ENCODE data around the gene HTR5A.

HTR5A gene

GRCh38 chr7:155073922-155074321 is 3.8 kb downstream of the HTR5A start:
- no peak overlapping the region for H3K27ac ChIP-seq (ENCODE audit: low read depth, low read length)
- H3K4me1 ChIP-seq (ENCODE audit: control insufficient read depth in 5 of 5, insufficient read depth in 5 of 5, low read length in 5 of 5) = peaks cover 0 to 5% (median 0%) of the 10 kb centered on the region in 5 donors
- H3K9ac ChIP-seq (ENCODE audit: low read length in 5 of 5) = no peak overlapping the region
- peaks cover 3 to 10% (median 10%) of the 10 kb centered on the region in 5 donors for H3K27me3 ChIP-seq (ENCODE audit: control insufficient read depth in 5 of 5, insufficient read depth in 4 of 5, low read length in 5 of 5)
- H3K36me3 ChIP-seq (ENCODE audit: control insufficient read depth in 5 of 5, insufficient read depth in 5 of 5, low read length in 5 of 5) = no peaks in the 10 kb centered on the region
- no peaks in the 10 kb centered on the region for H3K9me3 ChIP-seq (ENCODE audit: control insufficient read depth in 5 of 5, low read length in 5 of 5)
- no peak overlapping the region for H3K4me3 ChIP-seq (ENCODE audit: low read depth in 1 of 5, low read length in 5 of 5)

- Histone ChIP-seq H3K27me3 (ENCODE audit: control insufficient read depth in 5 of 5, insufficient read depth in 4 of 5, low read length in 5 of 5) (peaks cover 0 to 9% (median 2%) of the 10 kb centered on the region in 5 donors), H3K27ac (ENCODE audit: low read depth, low read length) (no peak overlapping the region), H3K36me3 (ENCODE audit: control insufficient read depth in 5 of 5, insufficient read depth in 5 of 5, low read length in 5 of 5) (no peaks in the 10 kb centered on the region), H3K4me3 (ENCODE audit: low read depth in 1 of 5, low read length in 5 of 5) (no peak overlapping the region), H3K4me1 (ENCODE audit: control insufficient read depth in 5 of 5, insufficient read depth in 5 of 5, low read length in 5 of 5) (no peaks in the 10 kb centered on the region), H3K9ac (ENCODE audit: low read length in 5 of 5) (no peak overlapping the region), H3K9me3 (ENCODE audit: control insufficient read depth in 5 of 5, low read length in 5 of 5) (peaks cover 0 to 3% (median 0%) of the 10 kb centered on the region in 5 donors)
Observed at GRCh38 chr7:155084021-155084420, 13.9 kb downstream of the HTR5A start.

GRCh38 chr7:155084969-155085368 is 14.8 kb downstream of the HTR5A start:
- H3K4me3 ChIP-seq (ENCODE audit: low read depth in 1 of 5, low read length in 5 of 5) = no peak overlapping the region
- H3K27me3 ChIP-seq (ENCODE audit: control insufficient read depth in 5 of 5, insufficient read depth in 4 of 5, low read length in 5 of 5) = peaks cover 0 to 9% (median 2%) of the 10 kb centered on the region in 5 donors
- no peaks in the 10 kb centered on the region for H3K4me1 ChIP-seq (ENCODE audit: control insufficient read depth in 5 of 5, insufficient read depth in 5 of 5, low read length in 5 of 5)
- H3K27ac ChIP-seq (ENCODE audit: low read depth, low read length) = no peak overlapping the region
- peaks cover 0 to 3% (median 0%) of the 10 kb centered on the region in 5 donors for H3K9me3 ChIP-seq (ENCODE audit: control insufficient read depth in 5 of 5, low read length in 5 of 5)
- H3K9ac ChIP-seq (ENCODE audit: low read length in 5 of 5) = no peak overlapping the region
- H3K36me3 ChIP-seq (ENCODE audit: control insufficient read depth in 5 of 5, insufficient read depth in 5 of 5, low read length in 5 of 5) = no peaks in the 10 kb centered on the region

- Histone ChIP-seq H3K4me3 (ENCODE audit: low read depth in 1 of 5, low read length in 5 of 5) (no peak overlapping the region), H3K36me3 (ENCODE audit: control insufficient read depth in 5 of 5, insufficient read depth in 5 of 5, low read length in 5 of 5) (no peaks in the 10 kb centered on the region), H3K9ac (ENCODE audit: low read length in 5 of 5) (no peak overlapping the region), H3K27me3 (ENCODE audit: control insufficient read depth in 5 of 5, insufficient read depth in 4 of 5, low read length in 5 of 5) (peaks cover 0 to 6% (median 5%) of the 10 kb centered on the region in 5 donors), H3K4me1 (ENCODE audit: control insufficient read depth in 5 of 5, insufficient read depth in 5 of 5, low read length in 5 of 5) (no peaks in the 10 kb centered on the region), H3K27ac (ENCODE audit: low read depth, low read length) (no peak overlapping the region), H3K9me3 (ENCODE audit: control insufficient read depth in 5 of 5, low read length in 5 of 5) (no peaks in the 10 kb centered on the region)
Observed at GRCh38 chr7:155090684-155091083, 20.6 kb downstream of the HTR5A start.

GRCh38 chr7:155093596-155093995 is 23.5 kb downstream of the HTR5A start:
- Histone ChIP-seq H3K4me3 (ENCODE audit: low read depth in 1 of 5, low read length in 5 of 5) (no peak overlapping the region), H3K9me3 (ENCODE audit: control insufficient read depth in 5 of 5, low read length in 5 of 5) (peaks cover 0 to 4% (median 0%) of the 10 kb centered on the region in 5 donors), H3K27me3 (ENCODE audit: control insufficient read depth in 5 of 5, insufficient read depth in 4 of 5, low read length in 5 of 5) (peaks cover 0 to 6% (median under 1%) of the 10 kb centered on the region in 5 donors), H3K27ac (ENCODE audit: low read depth, low read length) (no peak overlapping the region), H3K4me1 (ENCODE audit: control insufficient read depth in 5 of 5, insufficient read depth in 5 of 5, low read length in 5 of 5) (no peaks in the 10 kb centered on the region), H3K9ac (ENCODE audit: low read length in 5 of 5) (no peak overlapping the region), H3K36me3 (ENCODE audit: control insufficient read depth in 5 of 5, insufficient read depth in 5 of 5, low read length in 5 of 5) (no peaks in the 10 kb centered on the region)

GRCh38 chr7:155094636-155095135 is 24.6 kb downstream of the HTR5A start:
- H3K4me1 ChIP-seq (ENCODE audit: control insufficient read depth in 5 of 5, insufficient read depth in 5 of 5, low read length in 5 of 5) = no peaks in the 10 kb centered on the region
- no peak overlapping the region for H3K27ac ChIP-seq (ENCODE audit: low read depth, low read length)
- H3K9ac ChIP-seq (ENCODE audit: low read length in 5 of 5) = no peak overlapping the region
- peaks cover 0 to 6% (median 3%) of the 10 kb centered on the region in 5 donors for H3K27me3 ChIP-seq (ENCODE audit: control insufficient read depth in 5 of 5, insufficient read depth in 4 of 5, low read length in 5 of 5)
- H3K4me3 ChIP-seq (ENCODE audit: low read depth in 1 of 5, low read length in 5 of 5) = no peak overlapping the region
- no peaks in the 10 kb centered on the region for H3K36me3 ChIP-seq (ENCODE audit: control insufficient read depth in 5 of 5, insufficient read depth in 5 of 5, low read length in 5 of 5)
- peaks cover 0 to 4% (median 0%) of the 10 kb centered on the region in 5 donors for H3K9me3 ChIP-seq (ENCODE audit: control insufficient read depth in 5 of 5, low read length in 5 of 5)

- Histone ChIP-seq H3K4me1 (ENCODE audit: control insufficient read depth in 5 of 5, insufficient read depth in 5 of 5, low read length in 5 of 5) (no peaks in the 10 kb centered on the region), H3K27ac (ENCODE audit: low read depth, low read length) (no peak overlapping the region), H3K9me3 (ENCODE audit: control insufficient read depth in 5 of 5, low read length in 5 of 5) (peaks cover 0 to 4% (median 0%) of the 10 kb centered on the region in 5 donors), H3K36me3 (ENCODE audit: control insufficient read depth in 5 of 5, insufficient read depth in 5 of 5, low read length in 5 of 5) (no peaks in the 10 kb centered on the region), H3K9ac (ENCODE audit: low read length in 5 of 5) (no peak overlapping the region), H3K27me3 (ENCODE audit: control insufficient read depth in 5 of 5, insufficient read depth in 4 of 5, low read length in 5 of 5) (peaks cover 0 to 6% (median 3%) of the 10 kb centered on the region in 5 donors), H3K4me3 (ENCODE audit: low read depth in 1 of 5, low read length in 5 of 5) (no peak overlapping the region)
Observed at GRCh38 chr7:155097338-155097737, 27.2 kb downstream of the HTR5A start.

- Histone ChIP-seq H3K4me1 (ENCODE audit: control insufficient read depth in 5 of 5, insufficient read depth in 5 of 5, low read length in 5 of 5) (peaks cover 0 to 6% (median 0%) of the 10 kb centered on the region in 5 donors), H3K27me3 (ENCODE audit: control insufficient read depth in 5 of 5, insufficient read depth in 4 of 5, low read length in 5 of 5) (peaks cover 3 to 21% (median 9%) of the 10 kb centered on the region in 5 donors), H3K27ac (ENCODE audit: low read depth, low read length) (no peak overlapping the region), H3K4me3 (ENCODE audit: low read depth in 1 of 5, low read length in 5 of 5) (no peak overlapping the region), H3K36me3 (ENCODE audit: control insufficient read depth in 5 of 5, insufficient read depth in 5 of 5, low read length in 5 of 5) (no peaks in the 10 kb centered on the region), H3K9me3 (ENCODE audit: control insufficient read depth in 5 of 5, low read length in 5 of 5) (no peaks in the 10 kb centered on the region), H3K9ac (ENCODE audit: low read length in 5 of 5) (no peak overlapping the region)
Observed at GRCh38 chr7:155103839-155104238, 33.7 kb downstream of the HTR5A start.

- H3K27me3 ChIP-seq (ENCODE audit: control insufficient read depth in 5 of 5, insufficient read depth in 4 of 5, low read length in 5 of 5) = peaks cover 7 to 22% (median 9%) of the 10 kb centered on the region in 5 donors
- no peaks in the 10 kb centered on the region for H3K9me3 ChIP-seq (ENCODE audit: control insufficient read depth in 5 of 5, low read length in 5 of 5)
- no peak overlapping the region for H3K4me3 ChIP-seq (ENCODE audit: low read depth in 1 of 5, low read length in 5 of 5)
- no peaks in the 10 kb centered on the region for H3K36me3 ChIP-seq (ENCODE audit: control insufficient read depth in 5 of 5, insufficient read depth in 5 of 5, low read length in 5 of 5)
- H3K9ac ChIP-seq (ENCODE audit: low read length in 5 of 5) = no peak overlapping the region
- H3K4me1 ChIP-seq (ENCODE audit: control insufficient read depth in 5 of 5, insufficient read depth in 5 of 5, low read length in 5 of 5) = peaks cover 0 to 6% (median 0%) of the 10 kb centered on the region in 5 donors
- no peak overlapping the region for H3K27ac ChIP-seq (ENCODE audit: low read depth, low read length)
Observed at GRCh38 chr7:155104913-155105312, 34.8 kb downstream of the HTR5A start.

- no peaks in the 10 kb centered on the region for H3K36me3 ChIP-seq (ENCODE audit: control insufficient read depth in 5 of 5, insufficient read depth in 5 of 5, low read length in 5 of 5)
- peaks cover 10 to 31% (median 16%) of the 10 kb centered on the region in 5 donors for H3K27me3 ChIP-seq (ENCODE audit: control insufficient read depth in 5 of 5, insufficient read depth in 4 of 5, low read length in 5 of 5)
- no peak overlapping the region for H3K9ac ChIP-seq (ENCODE audit: low read length in 5 of 5)
- H3K4me3 ChIP-seq (ENCODE audit: low read depth in 1 of 5, low read length in 5 of 5) = no peak overlapping the region
- H3K27ac ChIP-seq (ENCODE audit: low read depth, low read length) = no peak overlapping the region
- H3K4me1 ChIP-seq (ENCODE audit: control insufficient read depth in 5 of 5, insufficient read depth in 5 of 5, low read length in 5 of 5) = peaks cover 0 to 6% (median 0%) of the 10 kb centered on the region in 5 donors
- H3K9me3 ChIP-seq (ENCODE audit: control insufficient read depth in 5 of 5, low read length in 5 of 5) = no peaks in the 10 kb centered on the region
Observed at GRCh38 chr7:155106356-155106755, 36.2 kb downstream of the HTR5A start.

All from subcutaneous abdominal adipose tissue (tissue), 5 donors.